HCT116 (cell line): ENCODE measurements around the gene E2F6. TPM values are rescaled to one million over a fixed set of nuclear protein-coding genes. Genes with fewer than 3 reads are reported as not detected.

Source experiments
- ATAC-seq: fragments of 200-7000 bp; cut with Tn5 transposase; 2 replicates; pipeline ENCODE4 v1.9.1; 2020; ENCODE audit warnings: mild to moderate bottlenecking, moderate library complexity
- BruUV-seq: library from RNA; stranded (reverse); fragments of 400-500 nt; replicated peaks from 2 replicates; lab custom pipeline; 2021; lab: Mats Ljungman, UMichigan
- CTCF ChIA-PET: fragments of 300-600 bp; sonication (Branson Sonifier 250); formaldehyde crosslinking; loops from one replicate; lab custom pipeline; 2021; ENCODE audit warnings: antibody characterized with exemption; lab: Charles Lee
- POLR2A ChIA-PET: fragments of 300-600, 350-600 bp; sonication (Branson Sonifier 250); formaldehyde crosslinking; loops from one replicate; lab custom pipeline; 2021; ENCODE audit warnings: antibody characterized with exemption; lab: Charles Lee
- RAD21 ChIA-PET, 2 experiments: fragments of 300-600 bp; sonication (Branson Sonifier 250); formaldehyde crosslinking; loops; one replicate each; lab custom pipeline; 2023; ENCODE audit warnings: low total read pairs in 2 of 2; ENCODE audit not compliant: uncharacterized antibody in 2 of 2, unreplicated experiment in 2 of 2, low non-redundant PET in 1 of 2; lab: Charles Lee
- DNase-seq: peaks from one replicate; pipeline ENCODE4 v3.0.0-alpha.2; 2010; ENCODE audit warnings: low read depth, low spot score
- H2AFZ ChIP-seq: fragments of 200-600 bp; shearing (Covaris generic), sonication (generic); 2 replicates; pipeline ENCODE4 v1.6.1; 2017; ENCODE audit warnings: low read depth, mixed run types, mixed read lengths, antibody characterized with exemption, low read length; ENCODE audit not compliant: poor library complexity, severe bottlenecking
- H3K27ac ChIP-seq: 2 replicates; pipeline ENCODE4 v1.5.1; 2012; ENCODE audit warnings: low read depth, low read length
- H3K27me3 ChIP-seq: fragments of 200-600 bp; sonication (generic); 2 replicates; pipeline ENCODE4 v1.6.1; 2016; ENCODE audit warnings: mixed run types, low read length, mixed read lengths; ENCODE audit not compliant: insufficient read depth
- H3K36me3 ChIP-seq, 2 experiments: fragments of 200-500 bp in 1 of 2; fragments of 200-600 bp in 1 of 2; sonication (Bioruptor generic) in 1 of 2; sonication (generic) in 1 of 2; 2 replicates each; pipeline versions ENCODE4 v1.5.1 to v1.6.1; 2014 to 2016; ENCODE audit warnings: low read length in 2 of 2, inconsistent platforms in 1 of 2, mixed read lengths in 1 of 2, mixed run types in 1 of 2; ENCODE audit not compliant: insufficient read depth in 2 of 2, control insufficient read depth in 1 of 2
- H3K4me1 ChIP-seq, 2 experiments: fragments of 200-600 bp in 1 of 2; sonication (generic) in 1 of 2; 2 replicates each; pipeline versions ENCODE4 v1.5.1 to v1.6.1; 2012 to 2017; ENCODE audit warnings: low read length in 2 of 2, inconsistent platforms in 1 of 2, mild to moderate bottlenecking in 1 of 2, mixed read lengths in 1 of 2, mixed run types in 1 of 2, moderate library complexity in 1 of 2; ENCODE audit not compliant: insufficient read depth in 2 of 2, control insufficient read depth in 1 of 2
- H3K4me2 ChIP-seq: fragments of 200-600 bp; sonication (generic); 2 replicates; pipeline ENCODE4 v1.6.1; 2017; ENCODE audit warnings: mixed run types, low read length, mixed read lengths
- H3K4me3 ChIP-seq, 2 experiments: fragments of 200-600 bp in 1 of 2; sonication (generic) in 1 of 2; replicated peaks in 1 of 2; 2 replicates each; pipeline ENCODE4 v1.5.1; 2011 to 2016; ENCODE audit warnings: low read length in 2 of 2, control low read depth in 1 of 2, low read depth in 1 of 2, mild to moderate bottlenecking in 1 of 2, mixed read lengths in 1 of 2, mixed run types in 1 of 2
- H3K79me2 ChIP-seq: fragments of 200-600 bp; sonication (generic); 2 replicates; pipeline ENCODE4 v1.6.1; 2017; ENCODE audit warnings: mild to moderate bottlenecking, mixed run types, low read length, moderate library complexity, mixed read lengths; ENCODE audit not compliant: insufficient read depth
- H3K9ac ChIP-seq: fragments of 200-600 bp; sonication (generic); 2 replicates; pipeline ENCODE4 v1.6.1; 2016; ENCODE audit warnings: low read length, mixed read lengths
- H3K9me2 ChIP-seq: fragments of 200-600 bp; sonication (generic), shearing (Covaris generic); 2 replicates; pipeline ENCODE4 v1.6.1; 2017; ENCODE audit warnings: mixed run types, mild to moderate bottlenecking, moderate library complexity; ENCODE audit not compliant: insufficient read depth
- H3K9me3 ChIP-seq, 2 experiments: fragments of 200-500 bp in 1 of 2; fragments of 200-600 bp in 1 of 2; sonication (Bioruptor generic) in 1 of 2; sonication (generic) in 1 of 2; 2 replicates each; pipeline ENCODE4 v1.6.1; 2014 to 2017; ENCODE audit warnings: low read length in 2 of 2, mixed read lengths in 2 of 2, inconsistent platforms in 1 of 2, low read depth in 1 of 2, mild to moderate bottlenecking in 1 of 2, mixed run types in 1 of 2, moderate library complexity in 1 of 2; ENCODE audit not compliant: control insufficient read depth in 1 of 2, insufficient read depth in 1 of 2
- H4K20me1 ChIP-seq: fragments of 200-600 bp; sonication (generic), shearing (Covaris generic); 2 replicates; pipeline ENCODE4 v1.6.1; 2017; ENCODE audit warnings: mixed run types, mild to moderate bottlenecking, moderate library complexity; ENCODE audit not compliant: insufficient read depth
- ATF3 ChIP-seq: IDR thresholded peaks from 2 replicates; pipeline ENCODE4 v1.6.1; 2012
- CBX3 ChIP-seq: IDR thresholded peaks from 2 replicates; pipeline ENCODE4 v1.6.1; 2012; ENCODE audit warnings: low read depth
- CEBPB ChIP-seq: IDR thresholded peaks from 2 replicates; pipeline ENCODE4 v1.6.1; 2012; ENCODE audit warnings: low read depth
- CTCF ChIP-seq, 3 experiments: fragments of 200-600 bp in 1 of 3; sonication (generic) in 1 of 3; IDR thresholded peaks in 2 of 3; conservative IDR thresholded peaks in 1 of 3; 2 replicates each; pipeline ENCODE4 v1.5.1; 2012 to 2017; ENCODE audit warnings: low read depth in 2 of 3, low read length in 2 of 3, antibody characterized with exemption in 1 of 3, borderline replicate concordance in 1 of 3, control low read depth in 1 of 3, mild to moderate bottlenecking in 1 of 3, mixed read lengths in 1 of 3, mixed run types in 1 of 3, moderate library complexity in 1 of 3; ENCODE audit not compliant: insufficient read depth in 1 of 3
- EGR1 ChIP-seq: IDR thresholded peaks from 2 replicates; pipeline ENCODE4 v1.6.1; 2012; ENCODE audit warnings: low read depth
- EZH2 ChIP-seq: fragments of 200-600 bp; sonication (generic); IDR thresholded peaks from 2 replicates; pipeline ENCODE4 v1.6.1; 2017; ENCODE audit warnings: antibody characterized with exemption, mixed run types
- EZH2phosphoT487 ChIP-seq: fragments of 200-600 bp; IDR thresholded peaks from 2 replicates; pipeline ENCODE4 v1.6.1; 2018; ENCODE audit warnings: antibody characterized with exemption, borderline replicate concordance
- FOSL1 ChIP-seq: IDR thresholded peaks from 2 replicates; pipeline ENCODE4 v1.6.1; 2012; ENCODE audit warnings: low read depth
- JUND ChIP-seq: IDR thresholded peaks from 2 replicates; pipeline ENCODE4 v1.6.1; 2012
- POLR2AphosphoS5 ChIP-seq: IDR thresholded peaks from 2 replicates; pipeline ENCODE4 v1.6.1; 2011; ENCODE audit warnings: mild to moderate bottlenecking, low read depth, low read length, moderate library complexity
- RAD21 ChIP-seq: IDR thresholded peaks from 2 replicates; pipeline ENCODE4 v1.6.1; 2012; ENCODE audit warnings: low read depth, mild to moderate bottlenecking
- REST ChIP-seq: IDR thresholded peaks from 2 replicates; pipeline ENCODE4 v1.6.1; 2012; ENCODE audit warnings: low read depth
- SIN3A ChIP-seq: IDR thresholded peaks from 2 replicates; pipeline ENCODE4 v1.6.1; 2012; ENCODE audit warnings: low read depth
- SRF ChIP-seq: IDR thresholded peaks from 2 replicates; pipeline ENCODE4 v1.6.1; 2012; ENCODE audit warnings: low read depth
- YY1 ChIP-seq: IDR thresholded peaks from 2 replicates; pipeline ENCODE4 v1.6.1; 2011; ENCODE audit warnings: low read length, low read depth, moderate library complexity, mild to moderate bottlenecking; ENCODE audit not compliant: insufficient replicate concordance; ENCODE audit errors: extremely low read depth
- ZBTB33 ChIP-seq: IDR thresholded peaks from 2 replicates; pipeline ENCODE4 v1.6.1; 2011; ENCODE audit warnings: mild to moderate bottlenecking, low read length, moderate library complexity; ENCODE audit not compliant: insufficient replicate concordance; ENCODE audit errors: extremely low read depth
- ZNF274 ChIP-seq: fragments of 200-500 bp; sonication (Bioruptor generic); IDR thresholded peaks from 2 replicates; pipeline ENCODE4 v1.6.1; 2014; ENCODE audit warnings: mild to moderate bottlenecking, low read depth, low read length, inconsistent platforms
- intact Hi-C: fragments of 100-400 bp; cut with micrococcal nuclease; formaldehyde crosslinking; loops from 2 replicates; pipeline ENCODE4 v1.10.0; 2022
- total RNA-seq: library from RNA; stranded (reverse); gene quantifications from one replicate; pipeline ENCODE4 v1.2.1, GENCODE V29; 2021; ENCODE audit not compliant: unreplicated experiment

The E2F6 gene
- total RNA-seq, 1 experiment from 2014 or later = 22.8 TPM

- TF ChIP-seq REST = no peak
- TF ChIP-seq FOSL1 = no peak
- no peak for TF ChIP-seq EZH2
Observed at GRCh38 chr2:11430729-11431128, 35.2 kb downstream of the E2F6 start (continued).

GRCh38 chr2:11427224-11427623 lies 38.7 kb downstream of the E2F6 start:
- H3K4me1 ChIP-seq = no peaks in the 10 kb centered on the region
- no peak overlapping the region for H2AFZ ChIP-seq
- no peak overlapping the region for H3K9ac ChIP-seq
- POLR2A ChIA-PET = no interaction called here
- H3K4me3 ChIP-seq = no peak overlapping the region
- intact Hi-C loops = no loop called here
- CTCF ChIA-PET = no interaction called here
- H3K79me2 ChIP-seq = no peaks in the 10 kb centered on the region
- no TSS peak for BruUV-seq
- no peaks in the 10 kb centered on the region for H3K27me3 ChIP-seq
- no peak for TF ChIP-seq EGR1
- no peak for TF ChIP-seq EZH2
- no peak for TF ChIP-seq CTCF (IDR thresholded peaks at IDR 0.05 in 2 of 3, conservative IDR thresholded peaks at IDR 0.05 in 1 of 3; ENCODE audit: borderline replicate concordance in 1 of 3, insufficient read depth in 1 of 3, low read depth in 2 of 3, low read length in 2 of 3)
- no peak for TF ChIP-seq POLR2AphosphoS5
- no peak for TF ChIP-seq ZNF274
- no peak for TF ChIP-seq SRF
- TF ChIP-seq ZBTB33 = no peak
- no peak for TF ChIP-seq JUND
- no peak for TF ChIP-seq YY1
- no peak for TF ChIP-seq CEBPB
- TF ChIP-seq EZH2phosphoT487 = no peak
- TF ChIP-seq FOSL1 = no peak
- no peak for TF ChIP-seq SIN3A
- TF ChIP-seq ATF3 = no peak
- TF ChIP-seq CBX3 = no peak
- no peak for TF ChIP-seq RAD21
- H4K20me1 ChIP-seq = no peaks in the 10 kb centered on the region
- no peak overlapping the region for H3K27ac ChIP-seq
- H3K9me3 ChIP-seq = no peaks in the 10 kb centered on the region
- H3K36me3 ChIP-seq = no peaks in the 10 kb centered on the region
- H3K9me2 ChIP-seq = no peaks in the 10 kb centered on the region
- DNase-seq (no peak), ATAC-seq (no peak)
- H3K4me2 ChIP-seq = no peak overlapping the region
- RAD21 ChIA-PET = no interaction called here
